Liver (tissue), 9 donors: ENCODE data around the gene SH3RF3. TPM values are rescaled to one million over a fixed set of nuclear protein-coding genes. Genes with fewer than 3 reads are reported as not detected.
A peak's percentile ranks its signal among the peaks of the same experiment; 100 is the strongest.

Source experiments
- DNase-seq: peaks from one replicate; pipeline ENCODE4 v3.0.0-alpha.2; 2017; ENCODE audit warnings: low spot score
- H3K27ac ChIP-seq, 2 donors: one replicate each; pipeline ENCODE4 v1.7.0; 2013; ENCODE audit warnings: inconsistent platforms in 2 of 2, low read length in 2 of 2, control low read depth in 1 of 2, low read depth in 1 of 2, mild to moderate bottlenecking in 1 of 2
- H3K27me3 ChIP-seq, 4 donors: one replicate each; pipeline versions ENCODE4 v1.6.1 to v1.7.0; 2013; ENCODE audit warnings: low read length in 3 of 4, inconsistent platforms in 1 of 4, mild to moderate bottlenecking in 1 of 4, moderate library complexity in 1 of 4; ENCODE audit not compliant: control insufficient read depth in 4 of 4, insufficient read depth in 4 of 4
- H3K36me3 ChIP-seq, 4 donors: one replicate each; pipeline versions ENCODE4 v1.6.1 to v1.7.0; 2013; ENCODE audit warnings: low read length in 3 of 4, mild to moderate bottlenecking in 3 of 4, low read depth in 1 of 4, moderate library complexity in 1 of 4; ENCODE audit not compliant: control insufficient read depth in 4 of 4, insufficient read depth in 3 of 4
- H3K4me1 ChIP-seq, 4 donors: one replicate each; pipeline versions ENCODE4 v1.6.1 to v1.7.0; 2013; ENCODE audit warnings: low read length in 3 of 4, mild to moderate bottlenecking in 3 of 4, moderate library complexity in 1 of 4; ENCODE audit not compliant: control insufficient read depth in 4 of 4, insufficient read depth in 4 of 4
- H3K4me3 ChIP-seq, 3 donors: one replicate each; pipeline versions ENCODE4 v1.6.1 to v1.7.0; 2013; ENCODE audit warnings: low read length in 3 of 3, control low read depth in 1 of 3, low read depth in 1 of 3, mild to moderate bottlenecking in 1 of 3
- H3K9ac ChIP-seq, 2 donors: one replicate each; pipeline ENCODE4 v1.7.0; 2013; ENCODE audit warnings: low read length in 2 of 2, mild to moderate bottlenecking in 2 of 2, moderate library complexity in 2 of 2, control low read depth in 1 of 2, low read depth in 1 of 2
- H3K9me3 ChIP-seq, 4 donors: one replicate each; pipeline versions ENCODE4 v1.6.1 to v1.7.0; 2013; ENCODE audit warnings: low read length in 3 of 4; ENCODE audit not compliant: control insufficient read depth in 4 of 4
- CTCF ChIP-seq: fragments of 150-350 bp; IDR thresholded peaks from 2 replicates; pipeline ENCODE4 v1.5.1; 2017; ENCODE audit warnings: improper control_type of control experiment, low read depth, low read length; ENCODE audit not compliant: missing input control
- EGR1 ChIP-seq, 2 donors: IDR thresholded peaks; 2 replicates each; pipeline ENCODE4 v1.6.1; 2016 to 2018; ENCODE audit warnings: antibody characterized with exemption in 2 of 2, low read depth in 2 of 2
- FOXA2 ChIP-seq: IDR thresholded peaks from 2 replicates; pipeline ENCODE4 v1.6.1; 2016; ENCODE audit warnings: antibody characterized with exemption
- HNF4A ChIP-seq, 2 donors: conservative IDR thresholded peaks; 2 replicates each; pipeline ENCODE4 v1.6.1; 2016; ENCODE audit warnings: antibody characterized with exemption in 2 of 2, mild to moderate bottlenecking in 2 of 2
- HNF4G ChIP-seq: IDR thresholded peaks from 2 replicates; pipeline ENCODE4 v1.6.1; 2016; ENCODE audit warnings: antibody characterized with exemption
- JUND ChIP-seq, 2 donors: IDR thresholded peaks; 2 replicates each; pipeline ENCODE4 v1.6.1; 2016; ENCODE audit warnings: antibody characterized with exemption in 2 of 2
- NR2F2 ChIP-seq: IDR thresholded peaks from 2 replicates; pipeline ENCODE4 v1.6.1; 2016; ENCODE audit warnings: antibody characterized with exemption
- RAD21 ChIP-seq, 2 donors: IDR thresholded peaks; 2 replicates each; pipeline ENCODE4 v1.6.1; 2016; ENCODE audit warnings: antibody characterized with exemption in 2 of 2, mild to moderate bottlenecking in 2 of 2
- RXRA ChIP-seq, 2 donors: IDR thresholded peaks; 2 replicates each; pipeline ENCODE4 v1.6.1; 2017 to 2018; ENCODE audit warnings: antibody characterized with exemption in 2 of 2, mild to moderate bottlenecking in 1 of 2
- SP1 ChIP-seq: IDR thresholded peaks from 2 replicates; pipeline ENCODE4 v1.6.1; 2018; ENCODE audit warnings: antibody characterized with exemption, mild to moderate bottlenecking
- TAF1 ChIP-seq: conservative IDR thresholded peaks from 2 replicates; pipeline ENCODE4 v1.6.1; 2016; ENCODE audit warnings: antibody characterized with exemption, mild to moderate bottlenecking
- YY1 ChIP-seq: IDR thresholded peaks from 2 replicates; pipeline ENCODE4 v1.6.1; 2016; ENCODE audit warnings: antibody characterized with exemption, mild to moderate bottlenecking
- WGBS: extraction: QIAGEN DNeasy Blood & Tissue Kit; methylation state at CpG from one replicate; pipeline ENCODE4 v1.1.7; 2013; 5-methylcytosine and 5-hydroxymethylcytosine counted together
- polyA plus RNA-seq, 2 donors: library from polyadenylated mRNA; stranded (reverse) in 1 of 2; unstranded in 1 of 2; fragments of 200-250 nt in 1 of 2; fragments of >200 nt in 1 of 2; fragmentation: Nextera tagmentation in 1 of 2; extraction: Ambion mirVana in 1 of 2; gene quantifications; one replicate each; pipeline versions ENCODE4 v1.2.1 to v1.2.3, GENCODE V29; 2013 to 2015
- total RNA-seq, 2 donors: library from RNA; depleted of rRNA; stranded (reverse); fragments of >200 nt; gene quantifications; one replicate each; pipeline ENCODE4 v1.2.3, GENCODE V29; 2014
- TF ChIP-seq, protein P1 (sequence below): IDR thresholded peaks from 2 replicates; pipeline ENCODE4 v1.6.1; 2016; ENCODE audit warnings: antibody characterized with exemption, mild to moderate bottlenecking
- TF ChIP-seq, protein P2 (sequence below): IDR thresholded peaks from 2 replicates; pipeline ENCODE4 v1.6.1; 2016; ENCODE audit warnings: antibody characterized with exemption
- donor health status: healthy.
- donor health status: healthy.
- donor health status: healthy.
- donor health status: healthy.
- donor health status: healthy.

Gene SH3RF3
- total and polyA plus RNA-seq, 4 donors, result 0.11 to 1.0 (median 0.54) TPM

DNA sequence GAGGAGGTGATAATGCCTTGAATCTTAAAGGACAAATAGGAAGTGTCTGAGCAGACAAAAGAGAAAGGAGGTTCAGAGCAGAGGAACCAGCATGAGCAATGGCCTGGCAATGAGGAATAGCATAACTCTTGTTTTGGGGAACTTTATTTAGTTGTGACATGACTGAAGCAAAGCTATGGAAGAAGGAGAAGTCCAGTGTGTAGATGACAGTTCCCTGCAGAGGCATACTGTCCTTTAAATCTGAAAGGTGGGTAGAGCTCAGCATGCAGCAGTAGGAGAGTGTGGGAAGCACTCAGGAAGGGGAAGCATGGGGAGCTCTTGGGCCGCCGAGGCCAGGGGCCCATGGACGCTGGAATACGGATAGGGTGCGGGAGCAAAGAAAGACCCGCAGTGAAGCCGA is 311.0 kb downstream of the SH3RF3 start:
- no peaks in the 10 kb centered on the region for H3K27me3 ChIP-seq
- TF ChIP-seq HNF4A (conservative IDR thresholded peaks at IDR 0.05) (no peak), FOXA2 (no peak), TAF1 (no peak), NR2F2 (no peak), HNF4G (no peak), EGR1 (IDR thresholded peaks at IDR 0.05; ENCODE audit: low read depth in 2 of 2) (no peak), CTCF (no peak), RAD21 (IDR thresholded peaks at IDR 0.05) (no peak), SP1 (no peak), YY1 (no peak)
- TF ChIP-seq, protein P1, sequence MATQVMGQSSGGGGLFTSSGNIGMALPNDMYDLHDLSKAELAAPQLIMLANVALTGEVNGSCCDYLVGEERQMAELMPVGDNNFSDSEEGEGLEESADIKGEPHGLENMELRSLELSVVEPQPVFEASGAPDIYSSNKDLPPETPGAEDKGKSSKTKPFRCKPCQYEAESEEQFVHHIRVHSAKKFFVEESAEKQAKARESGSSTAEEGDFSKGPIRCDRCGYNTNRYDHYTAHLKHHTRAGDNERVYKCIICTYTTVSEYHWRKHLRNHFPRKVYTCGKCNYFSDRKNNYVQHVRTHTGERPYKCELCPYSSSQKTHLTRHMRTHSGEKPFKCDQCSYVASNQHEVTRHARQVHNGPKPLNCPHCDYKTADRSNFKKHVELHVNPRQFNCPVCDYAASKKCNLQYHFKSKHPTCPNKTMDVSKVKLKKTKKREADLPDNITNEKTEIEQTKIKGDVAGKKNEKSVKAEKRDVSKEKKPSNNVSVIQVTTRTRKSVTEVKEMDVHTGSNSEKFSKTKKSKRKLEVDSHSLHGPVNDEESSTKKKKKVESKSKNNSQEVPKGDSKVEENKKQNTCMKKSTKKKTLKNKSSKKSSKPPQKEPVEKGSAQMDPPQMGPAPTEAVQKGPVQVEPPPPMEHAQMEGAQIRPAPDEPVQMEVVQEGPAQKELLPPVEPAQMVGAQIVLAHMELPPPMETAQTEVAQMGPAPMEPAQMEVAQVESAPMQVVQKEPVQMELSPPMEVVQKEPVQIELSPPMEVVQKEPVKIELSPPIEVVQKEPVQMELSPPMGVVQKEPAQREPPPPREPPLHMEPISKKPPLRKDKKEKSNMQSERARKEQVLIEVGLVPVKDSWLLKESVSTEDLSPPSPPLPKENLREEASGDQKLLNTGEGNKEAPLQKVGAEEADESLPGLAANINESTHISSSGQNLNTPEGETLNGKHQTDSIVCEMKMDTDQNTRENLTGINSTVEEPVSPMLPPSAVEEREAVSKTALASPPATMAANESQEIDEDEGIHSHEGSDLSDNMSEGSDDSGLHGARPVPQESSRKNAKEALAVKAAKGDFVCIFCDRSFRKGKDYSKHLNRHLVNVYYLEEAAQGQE, result no peak
- no peak overlapping the region for H3K4me3 ChIP-seq
- no peak for DNase-seq
- H3K4me1 ChIP-seq, result peaks cover 0 to 2% (median 1%) of the 10 kb centered on the region in 4 donors
- H3K27ac ChIP-seq, result no peak overlapping the region
- H3K9ac ChIP-seq, result no peak overlapping the region
- H3K36me3 ChIP-seq, result no peaks in the 10 kb centered on the region
- H3K9me3 ChIP-seq, result peaks cover 0 to 4% (median under 1%) of the 10 kb centered on the region in 4 donors
- 98% methylated on average over 7 of the region's 7 CpGs for WGBS

DNA sequence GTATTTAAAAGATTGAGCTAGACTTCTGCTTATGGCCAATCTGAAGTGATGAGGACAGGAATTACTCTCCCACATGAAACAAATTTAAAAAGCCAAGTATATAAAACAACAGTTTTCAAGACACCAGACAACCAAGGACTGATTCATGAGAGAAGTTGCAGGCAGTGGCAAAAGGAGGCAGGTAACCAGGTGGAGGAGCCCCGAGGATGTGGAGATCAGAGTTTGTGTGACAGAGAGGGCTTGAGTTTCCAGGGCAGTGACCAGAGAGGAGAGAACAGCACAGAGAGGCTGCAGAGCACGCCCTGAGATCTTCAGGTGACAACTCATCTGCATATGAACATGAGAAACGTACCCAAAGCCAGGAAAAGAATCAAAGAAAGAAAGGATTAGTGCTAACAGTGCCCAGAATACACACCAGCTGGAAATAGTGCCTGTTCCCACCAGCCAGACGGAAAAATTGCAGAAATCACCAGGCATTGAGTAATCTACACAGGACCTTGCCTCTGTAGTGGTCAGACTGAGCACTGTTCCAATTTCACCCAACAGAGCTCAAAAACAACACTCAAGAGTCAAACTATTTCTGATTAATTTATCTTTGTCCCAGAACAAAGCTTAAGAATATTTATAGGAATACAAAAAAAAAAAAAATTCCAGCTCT is 311.6 kb downstream of the SH3RF3 start:
- no peak overlapping the region for H3K9ac ChIP-seq
- peaks cover 0 to 2% (median 1%) of the 10 kb centered on the region in 4 donors for H3K4me1 ChIP-seq
- no peak overlapping the region for H3K4me3 ChIP-seq
- no peak overlapping the region for H3K27ac ChIP-seq
- H3K9me3 ChIP-seq, result peaks cover 0 to 4% (median under 1%) of the 10 kb centered on the region in 4 donors
- H3K36me3 ChIP-seq, result no peaks in the 10 kb centered on the region
- no peaks in the 10 kb centered on the region for H3K27me3 ChIP-seq
- TF ChIP-seq NR2F2 (no peak), JUND (IDR thresholded peaks at IDR 0.05) (no peak), RXRA (IDR thresholded peaks at IDR 0.05) (peak in 1 of 2 donors; percentile 68), HNF4A (conservative IDR thresholded peaks at IDR 0.05) (peak; percentile 19 to 67)
- TF ChIP-seq, protein P2, sequence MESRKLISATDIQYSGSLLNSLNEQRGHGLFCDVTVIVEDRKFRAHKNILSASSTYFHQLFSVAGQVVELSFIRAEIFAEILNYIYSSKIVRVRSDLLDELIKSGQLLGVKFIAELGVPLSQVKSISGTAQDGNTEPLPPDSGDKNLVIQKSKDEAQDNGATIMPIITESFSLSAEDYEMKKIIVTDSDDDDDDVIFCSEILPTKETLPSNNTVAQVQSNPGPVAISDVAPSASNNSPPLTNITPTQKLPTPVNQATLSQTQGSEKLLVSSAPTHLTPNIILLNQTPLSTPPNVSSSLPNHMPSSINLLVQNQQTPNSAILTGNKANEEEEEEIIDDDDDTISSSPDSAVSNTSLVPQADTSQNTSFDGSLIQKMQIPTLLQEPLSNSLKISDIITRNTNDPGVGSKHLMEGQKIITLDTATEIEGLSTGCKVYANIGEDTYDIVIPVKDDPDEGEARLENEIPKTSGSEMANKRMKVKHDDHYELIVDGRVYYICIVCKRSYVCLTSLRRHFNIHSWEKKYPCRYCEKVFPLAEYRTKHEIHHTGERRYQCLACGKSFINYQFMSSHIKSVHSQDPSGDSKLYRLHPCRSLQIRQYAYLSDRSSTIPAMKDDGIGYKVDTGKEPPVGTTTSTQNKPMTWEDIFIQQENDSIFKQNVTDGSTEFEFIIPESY, result no peak
- 61% methylated on average over 4 of the region's 4 CpGs for WGBS
- no peak for DNase-seq
